Measurements from ENCODE around the gene CNKSR3.

GRCh38 chr6:154549179-154549578 lies 38.7 kb upstream of the CNKSR3 start:
- TF ChIP-seq EZH2 (IDR thresholded peaks at IDR 0.05) (no peak), POLR2AphosphoS5 (IDR thresholded peaks at IDR 0.05; ENCODE audit: borderline replicate concordance, low read depth, low read length) (no peak)
